Measurements from ENCODE around the gene MARVELD1.
"Not testable (repeated sequence)": the region's sequence is repeated elsewhere in the genome, so short reads cannot be mapped to it uniquely, and the experiment has no call there.

The MARVELD1 gene

GRCh38 chr10:97698072-97698655 lies 15.4 kb upstream of the MARVELD1 start:
- not testable (repeated sequence) for DNase-seq

DNA sequence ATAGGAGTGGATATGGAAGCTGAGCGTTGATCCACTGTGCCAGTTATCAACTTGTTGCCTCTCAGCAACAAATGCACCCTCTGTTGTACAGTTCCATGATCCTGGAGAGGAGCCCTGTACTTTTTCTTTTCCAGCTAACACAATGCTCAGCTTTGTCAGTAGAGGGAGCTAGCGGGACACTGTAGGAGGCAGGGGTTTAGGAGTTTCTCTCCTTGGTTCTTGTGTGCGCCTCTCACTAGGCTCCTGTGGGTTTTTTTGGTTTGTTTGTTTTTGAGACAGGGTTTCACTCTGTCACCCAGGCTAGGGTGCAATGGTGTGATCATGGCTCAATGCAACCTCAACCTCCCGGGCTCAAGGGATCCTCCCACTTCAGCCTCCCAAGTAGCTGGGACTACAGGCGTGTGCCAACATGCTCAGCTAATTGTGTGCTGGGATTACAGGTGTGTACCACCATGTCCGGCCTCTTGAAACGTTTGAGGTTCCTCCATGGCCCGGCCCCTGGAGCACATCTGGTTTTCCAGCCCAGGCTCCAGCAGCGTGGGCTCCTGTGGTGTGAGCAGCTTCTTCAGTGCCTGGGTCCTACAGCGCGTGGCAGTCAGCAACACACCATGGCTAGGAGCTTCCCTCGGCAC lies 12.0 kb upstream of the MARVELD1 start:
- peak; percentile 67 to 89 for DNase-seq

DNA sequence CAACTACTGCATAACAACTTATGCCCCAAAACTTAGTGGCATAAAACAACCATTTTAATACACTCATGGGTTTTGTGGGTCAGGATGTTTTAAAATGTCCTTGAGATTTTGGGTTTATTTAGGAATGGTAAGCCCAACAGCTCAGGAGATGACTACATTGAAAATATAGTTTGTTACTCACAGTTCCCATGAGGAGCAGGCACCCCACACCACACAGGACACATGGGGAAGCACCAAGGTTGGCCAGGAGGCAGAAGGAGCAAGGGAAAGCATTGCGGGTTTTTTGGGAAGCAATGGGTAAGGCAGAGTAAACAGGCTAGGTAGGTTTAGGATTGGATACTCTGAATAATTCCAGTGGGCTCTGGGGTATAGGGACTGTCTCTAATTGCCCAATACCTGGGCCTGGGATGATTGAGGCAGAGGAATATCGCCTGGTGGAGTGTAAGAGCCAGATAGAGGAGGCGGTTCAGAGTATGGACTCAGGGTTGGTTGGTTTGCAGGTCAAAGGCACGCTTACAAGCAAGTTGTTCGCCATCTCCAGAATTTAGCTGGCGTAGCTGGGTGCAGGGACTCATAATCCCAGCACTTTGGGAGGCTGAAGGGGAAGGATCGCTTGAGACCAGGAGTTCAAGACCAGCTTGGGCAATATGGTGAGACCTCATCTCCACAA lies 10.0 kb upstream of the MARVELD1 start:
- no peak for DNase-seq

DNA sequence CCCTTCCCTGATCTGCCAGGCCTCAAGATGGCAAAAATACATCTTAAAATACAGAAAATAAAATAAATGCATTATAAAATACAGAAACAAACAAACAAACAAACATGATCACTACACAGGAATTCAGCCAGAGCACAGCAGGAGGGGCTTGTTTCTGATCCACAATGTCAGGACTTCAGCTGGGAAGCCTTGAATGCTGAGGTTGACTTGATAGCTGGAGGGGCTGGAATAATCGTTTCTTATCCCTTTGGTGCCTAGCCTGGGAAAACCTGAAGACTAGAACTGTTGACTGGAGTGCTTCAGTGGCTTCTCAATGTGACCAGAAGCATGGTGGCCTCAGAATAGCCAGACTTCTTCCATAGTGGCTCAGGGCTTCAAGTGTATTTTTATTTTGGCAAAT lies 9.2 kb upstream of the MARVELD1 start:
- DNase-seq, result no peak

GRCh38 chr10:97705006-97705670 lies 8.4 kb upstream of the MARVELD1 start:
- no peak for DNase-seq

GRCh38 chr10:97707134-97707861 lies 6.2 kb upstream of the MARVELD1 start:
- no peak for DNase-seq

GRCh38 chr10:97708167-97708566 lies 5.4 kb upstream of the MARVELD1 start:
- DNase-seq, result no peak

DNA sequence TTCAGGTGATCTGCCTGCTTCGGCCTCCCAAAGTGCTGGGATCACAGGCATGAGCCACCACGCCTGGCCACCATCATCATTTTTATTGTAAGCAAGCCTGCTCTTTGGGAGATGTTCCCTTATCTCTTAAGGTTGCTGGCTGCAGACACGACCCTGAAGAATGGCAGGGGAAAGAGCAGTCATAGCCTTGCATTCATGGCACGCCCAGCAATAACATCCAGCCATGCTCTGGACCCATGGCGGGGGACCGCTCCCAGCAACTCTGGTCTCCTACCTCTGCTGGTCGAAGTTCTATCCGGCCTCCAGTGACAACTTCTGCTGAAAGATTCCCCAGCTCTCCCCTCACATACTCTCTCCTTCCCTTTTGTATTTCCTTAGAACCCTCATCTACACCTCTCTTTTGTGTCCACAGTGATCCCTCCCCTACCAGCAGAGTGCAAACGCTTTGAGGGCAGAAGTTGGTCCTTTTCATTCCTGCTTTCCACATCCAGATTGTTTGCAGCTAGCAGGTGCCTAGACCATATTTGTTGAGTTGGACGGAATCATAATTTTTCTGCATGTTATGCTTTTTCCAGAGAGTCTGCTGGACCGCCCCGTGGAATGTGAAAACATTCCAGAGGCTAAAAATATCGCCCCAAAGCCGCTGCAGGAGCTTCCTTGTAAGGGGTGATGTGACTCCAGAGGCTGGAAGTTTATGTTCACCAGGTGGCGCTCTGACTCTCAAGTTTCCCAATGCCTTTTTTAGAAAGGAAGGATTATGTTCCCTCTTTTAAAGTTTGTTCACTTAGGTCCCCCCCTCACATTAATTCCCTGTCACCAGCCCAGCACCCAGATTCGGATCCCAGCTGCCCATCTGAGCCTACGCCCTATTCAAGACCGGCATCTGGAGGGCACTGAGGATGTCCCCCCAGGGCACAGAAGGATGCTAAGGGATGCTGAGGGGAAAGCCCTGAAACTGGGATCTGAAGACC lies 4.3 kb upstream of the MARVELD1 start:
- DNase-seq, result peak; percentile 41 to 84

- peak; percentile 37 to 62 for DNase-seq
These were observed 1.6 kb upstream of the MARVELD1 start for GRCh38 chr10:97711640-97712572.

- DNase-seq, result peak; percentile 56 to 62
These were observed 383 bp downstream of the MARVELD1 start for GRCh38 chr10:97713826-97714400.

- peak; percentile 64 to 66 for DNase-seq
These were observed 1.1 kb downstream of the MARVELD1 start for GRCh38 chr10:97714401-97715258.

GRCh38 chr10:97715259-97715874 lies 1.8 kb downstream of the MARVELD1 start:
- no peak for DNase-seq

DNA sequence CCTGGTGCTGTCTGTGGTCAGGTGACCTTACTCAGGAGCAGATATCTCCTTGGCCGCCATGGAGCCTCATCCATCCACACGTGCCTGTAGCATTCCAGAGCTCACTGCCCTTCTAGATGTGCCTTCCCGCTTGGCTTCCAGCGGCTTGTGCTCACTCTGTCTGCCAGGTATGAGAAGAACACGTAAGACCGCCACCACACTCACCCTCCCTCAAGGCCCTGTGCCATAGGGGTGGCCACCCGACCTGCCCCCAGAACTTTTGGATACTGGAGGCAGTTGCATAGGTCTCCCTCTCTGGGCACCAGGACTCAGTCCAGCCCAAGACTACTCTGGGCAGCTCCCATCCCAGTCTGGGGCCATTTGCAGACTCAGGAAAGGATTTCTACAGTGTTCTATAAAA lies 4.1 kb downstream of the MARVELD1 start:
- no peak for DNase-seq

DNA sequence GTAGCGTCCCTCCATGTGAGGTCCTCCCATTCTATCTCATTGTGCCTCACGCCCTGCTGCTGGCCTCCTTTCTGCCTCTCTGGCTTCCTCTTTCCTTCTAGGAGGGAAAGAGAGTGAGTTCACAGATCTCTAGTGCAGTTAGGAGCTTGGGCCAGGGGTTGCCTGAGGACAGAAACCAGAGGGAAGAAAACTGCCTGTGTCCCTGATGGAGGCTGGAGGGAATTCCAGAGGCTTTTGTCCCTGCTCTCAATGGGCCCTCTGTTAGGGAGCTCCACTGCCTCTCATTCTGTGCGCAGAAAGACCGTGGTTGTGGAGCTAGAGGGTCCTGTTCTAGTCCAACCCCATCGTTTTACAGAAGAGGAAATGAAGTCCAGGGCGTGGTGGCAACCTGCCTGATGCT lies 4.6 kb downstream of the MARVELD1 start:
- peak in 1 of 2 donors; percentile 41 for DNase-seq

DNA sequence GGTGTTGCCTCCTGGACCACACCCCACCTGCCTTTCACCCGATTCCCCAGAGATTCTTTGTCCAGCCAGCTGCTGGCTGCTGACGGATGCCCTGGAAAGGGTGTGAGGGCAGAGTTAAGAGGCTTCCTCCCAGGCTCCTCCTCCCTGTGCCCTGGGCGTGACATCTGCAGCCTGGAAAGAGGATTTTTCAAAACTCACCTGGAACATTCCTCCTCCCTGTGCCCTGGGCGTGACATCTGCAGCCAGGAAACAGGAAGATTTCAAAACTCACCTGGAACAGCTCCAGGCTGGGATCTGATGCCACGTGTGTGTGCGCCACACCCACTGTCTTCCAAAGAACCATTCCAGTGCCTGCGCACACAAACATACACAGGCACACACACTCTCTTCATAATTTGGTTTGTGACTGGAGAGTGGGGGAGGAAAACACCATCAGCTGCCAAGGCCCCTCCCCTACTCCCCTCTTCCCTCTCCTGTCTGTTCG lies 5.2 kb downstream of the MARVELD1 start:
- no peak for DNase-seq

DNA sequence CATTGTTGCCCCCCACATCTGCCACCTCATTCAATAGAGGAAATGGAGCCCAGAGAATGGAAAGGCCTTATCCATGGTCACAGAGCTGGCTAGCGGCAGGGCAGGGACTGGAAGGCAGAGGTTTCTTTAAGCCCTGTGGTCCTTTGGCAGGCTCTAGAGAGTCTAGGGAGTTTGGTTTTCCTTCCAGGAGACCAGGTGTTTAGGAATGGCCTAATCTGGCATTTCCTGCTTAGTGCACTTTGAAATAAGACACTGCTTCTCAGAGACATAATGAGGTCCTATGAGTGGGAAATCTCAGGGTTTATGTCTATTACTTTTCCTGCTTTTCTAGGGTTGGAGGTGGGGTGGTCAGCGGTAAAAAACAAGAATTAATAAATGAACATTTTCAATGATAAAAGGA lies 6.1 kb downstream of the MARVELD1 start:
- DNase-seq, result no peak

DNA sequence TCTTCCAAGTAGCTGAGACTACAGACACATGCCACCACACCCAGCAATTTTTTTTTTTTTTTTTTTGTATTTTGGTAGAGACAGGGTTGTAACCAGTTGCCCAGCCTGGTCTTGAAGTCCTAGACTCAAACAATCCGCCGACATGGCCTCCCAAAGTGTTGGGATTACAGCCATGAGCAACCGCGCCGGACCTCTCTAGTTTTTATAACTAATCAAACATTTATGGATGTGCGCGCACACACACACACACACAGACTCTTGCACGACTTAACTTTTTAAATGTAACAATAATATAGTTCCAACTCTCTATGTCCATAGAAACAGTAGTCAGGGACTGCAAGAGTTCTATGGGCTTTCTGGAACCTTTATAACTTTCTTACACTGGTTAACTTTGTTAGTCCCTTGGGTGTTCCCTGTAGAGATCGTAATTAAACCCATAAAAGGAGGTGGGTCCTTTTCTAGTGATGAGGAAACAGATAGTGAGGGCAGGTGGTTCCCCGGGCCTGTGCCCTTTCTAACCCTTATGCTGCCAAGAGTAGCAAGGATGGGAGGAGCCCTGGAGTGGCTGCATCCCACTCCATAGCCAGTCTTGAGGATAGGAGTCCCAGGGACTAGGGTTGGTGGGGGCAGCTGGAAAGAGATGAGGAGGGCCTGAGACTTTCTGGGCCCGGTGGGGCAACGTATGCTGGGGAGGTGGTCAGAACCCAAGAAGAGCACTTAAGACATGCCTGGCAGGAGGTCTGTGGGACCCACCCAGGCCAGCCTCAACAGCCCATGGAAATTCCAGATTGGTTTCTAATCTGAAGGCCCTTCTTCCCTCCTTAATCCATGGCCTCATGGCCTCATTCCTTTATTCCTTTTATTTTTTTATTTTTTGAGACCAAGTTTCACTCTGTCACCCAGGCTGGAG lies 8.6 kb downstream of the MARVELD1 start:
- no peak for DNase-seq

DNA sequence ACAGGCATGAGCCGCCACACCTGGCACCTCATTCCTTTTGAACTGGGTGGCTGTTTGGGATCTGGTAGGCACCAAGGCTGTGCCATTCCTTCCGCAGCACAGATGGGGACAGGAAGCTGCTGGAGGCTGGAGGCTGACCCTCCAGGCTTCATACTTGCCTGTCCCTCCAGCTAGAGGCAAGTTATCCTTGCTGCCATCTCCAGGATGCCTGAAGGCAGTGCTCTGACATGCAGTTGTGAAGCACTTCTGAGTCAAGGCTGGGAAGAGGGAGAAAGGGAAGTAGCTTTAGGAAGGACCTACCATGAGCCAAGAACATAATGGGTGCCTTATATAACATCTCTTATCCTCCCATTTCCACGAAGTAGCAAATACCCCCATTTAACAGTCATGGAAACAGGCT lies 9.5 kb downstream of the MARVELD1 start:
- DNase-seq, result peak in 1 of 2 donors; percentile 44
